HCT116 (cell line): ENCODE measurements around the gene GJD2. TPM values are rescaled to one million over a fixed set of nuclear protein-coding genes. Genes with fewer than 3 reads are reported as not detected.

ENCODE experiments used
- ATAC-seq: fragments of 200-7000 bp; cut with Tn5 transposase; 2 replicates; pipeline ENCODE4 v1.9.1; 2020; ENCODE audit warnings: mild to moderate bottlenecking, moderate library complexity
- BruUV-seq: library from RNA; stranded (reverse); fragments of 400-500 nt; replicated peaks from 2 replicates; lab custom pipeline; 2021; lab: Mats Ljungman, UMichigan
- CTCF ChIA-PET: fragments of 300-600 bp; sonication (Branson Sonifier 250); formaldehyde crosslinking; loops from one replicate; lab custom pipeline; 2021; ENCODE audit warnings: antibody characterized with exemption; lab: Charles Lee
- POLR2A ChIA-PET: fragments of 300-600, 350-600 bp; sonication (Branson Sonifier 250); formaldehyde crosslinking; loops from one replicate; lab custom pipeline; 2021; ENCODE audit warnings: antibody characterized with exemption; lab: Charles Lee
- RAD21 ChIA-PET, 2 experiments: fragments of 300-600 bp; sonication (Branson Sonifier 250); formaldehyde crosslinking; loops; one replicate each; lab custom pipeline; 2023; ENCODE audit warnings: low total read pairs in 2 of 2; ENCODE audit not compliant: uncharacterized antibody in 2 of 2, unreplicated experiment in 2 of 2, low non-redundant PET in 1 of 2; lab: Charles Lee
- DNase-seq: peaks from one replicate; pipeline ENCODE4 v3.0.0-alpha.2; 2010; ENCODE audit warnings: low read depth, low spot score
- H2AFZ ChIP-seq: fragments of 200-600 bp; shearing (Covaris generic), sonication (generic); 2 replicates; pipeline ENCODE4 v1.6.1; 2017; ENCODE audit warnings: low read depth, mixed run types, mixed read lengths, antibody characterized with exemption, low read length; ENCODE audit not compliant: poor library complexity, severe bottlenecking
- H3K27ac ChIP-seq: 2 replicates; pipeline ENCODE4 v1.5.1; 2012; ENCODE audit warnings: low read depth, low read length
- H3K27me3 ChIP-seq: fragments of 200-600 bp; sonication (generic); 2 replicates; pipeline ENCODE4 v1.6.1; 2016; ENCODE audit warnings: mixed run types, low read length, mixed read lengths; ENCODE audit not compliant: insufficient read depth
- H3K36me3 ChIP-seq, 2 experiments: fragments of 200-500 bp in 1 of 2; fragments of 200-600 bp in 1 of 2; sonication (Bioruptor generic) in 1 of 2; sonication (generic) in 1 of 2; 2 replicates each; pipeline versions ENCODE4 v1.5.1 to v1.6.1; 2014 to 2016; ENCODE audit warnings: low read length in 2 of 2, inconsistent platforms in 1 of 2, mixed read lengths in 1 of 2, mixed run types in 1 of 2; ENCODE audit not compliant: insufficient read depth in 2 of 2, control insufficient read depth in 1 of 2
- H3K4me1 ChIP-seq, 2 experiments: fragments of 200-600 bp in 1 of 2; sonication (generic) in 1 of 2; 2 replicates each; pipeline versions ENCODE4 v1.5.1 to v1.6.1; 2012 to 2017; ENCODE audit warnings: low read length in 2 of 2, inconsistent platforms in 1 of 2, mild to moderate bottlenecking in 1 of 2, mixed read lengths in 1 of 2, mixed run types in 1 of 2, moderate library complexity in 1 of 2; ENCODE audit not compliant: insufficient read depth in 2 of 2, control insufficient read depth in 1 of 2
- H3K4me2 ChIP-seq: fragments of 200-600 bp; sonication (generic); 2 replicates; pipeline ENCODE4 v1.6.1; 2017; ENCODE audit warnings: mixed run types, low read length, mixed read lengths
- H3K4me3 ChIP-seq, 2 experiments: fragments of 200-600 bp in 1 of 2; sonication (generic) in 1 of 2; replicated peaks in 1 of 2; 2 replicates each; pipeline ENCODE4 v1.5.1; 2011 to 2016; ENCODE audit warnings: low read length in 2 of 2, control low read depth in 1 of 2, low read depth in 1 of 2, mild to moderate bottlenecking in 1 of 2, mixed read lengths in 1 of 2, mixed run types in 1 of 2
- H3K79me2 ChIP-seq: fragments of 200-600 bp; sonication (generic); 2 replicates; pipeline ENCODE4 v1.6.1; 2017; ENCODE audit warnings: mild to moderate bottlenecking, mixed run types, low read length, moderate library complexity, mixed read lengths; ENCODE audit not compliant: insufficient read depth
- H3K9ac ChIP-seq: fragments of 200-600 bp; sonication (generic); 2 replicates; pipeline ENCODE4 v1.6.1; 2016; ENCODE audit warnings: low read length, mixed read lengths
- H3K9me2 ChIP-seq: fragments of 200-600 bp; sonication (generic), shearing (Covaris generic); 2 replicates; pipeline ENCODE4 v1.6.1; 2017; ENCODE audit warnings: mixed run types, mild to moderate bottlenecking, moderate library complexity; ENCODE audit not compliant: insufficient read depth
- H3K9me3 ChIP-seq, 2 experiments: fragments of 200-500 bp in 1 of 2; fragments of 200-600 bp in 1 of 2; sonication (Bioruptor generic) in 1 of 2; sonication (generic) in 1 of 2; 2 replicates each; pipeline ENCODE4 v1.6.1; 2014 to 2017; ENCODE audit warnings: low read length in 2 of 2, mixed read lengths in 2 of 2, inconsistent platforms in 1 of 2, low read depth in 1 of 2, mild to moderate bottlenecking in 1 of 2, mixed run types in 1 of 2, moderate library complexity in 1 of 2; ENCODE audit not compliant: control insufficient read depth in 1 of 2, insufficient read depth in 1 of 2
- H4K20me1 ChIP-seq: fragments of 200-600 bp; sonication (generic), shearing (Covaris generic); 2 replicates; pipeline ENCODE4 v1.6.1; 2017; ENCODE audit warnings: mixed run types, mild to moderate bottlenecking, moderate library complexity; ENCODE audit not compliant: insufficient read depth
- EGR1 ChIP-seq: IDR thresholded peaks from 2 replicates; pipeline ENCODE4 v1.6.1; 2012; ENCODE audit warnings: low read depth
- ELF1 ChIP-seq: IDR thresholded peaks from 2 replicates; pipeline ENCODE4 v1.6.1; 2012; ENCODE audit warnings: low read depth, borderline replicate concordance
- EZH2phosphoT487 ChIP-seq: fragments of 200-600 bp; IDR thresholded peaks from 2 replicates; pipeline ENCODE4 v1.6.1; 2018; ENCODE audit warnings: antibody characterized with exemption, borderline replicate concordance
- FOSL1 ChIP-seq: IDR thresholded peaks from 2 replicates; pipeline ENCODE4 v1.6.1; 2012; ENCODE audit warnings: low read depth
- MAX ChIP-seq: IDR thresholded peaks from 2 replicates; pipeline ENCODE4 v1.6.1; 2012
- POLR2A ChIP-seq: IDR thresholded peaks from 2 replicates; pipeline ENCODE4 v1.7.0; 2011; ENCODE audit warnings: borderline replicate concordance; ENCODE audit not compliant: insufficient read depth, insufficient read length; ENCODE audit errors: extremely low read depth
- POLR2AphosphoS5 ChIP-seq: IDR thresholded peaks from 2 replicates; pipeline ENCODE4 v1.6.1; 2011; ENCODE audit warnings: mild to moderate bottlenecking, low read depth, low read length, moderate library complexity
- RAD21 ChIP-seq: IDR thresholded peaks from 2 replicates; pipeline ENCODE4 v1.6.1; 2012; ENCODE audit warnings: low read depth, mild to moderate bottlenecking
- REST ChIP-seq: IDR thresholded peaks from 2 replicates; pipeline ENCODE4 v1.6.1; 2012; ENCODE audit warnings: low read depth
- SRF ChIP-seq: IDR thresholded peaks from 2 replicates; pipeline ENCODE4 v1.6.1; 2012; ENCODE audit warnings: low read depth
- TCF7L2 ChIP-seq: IDR thresholded peaks from 2 replicates; pipeline ENCODE4 v1.7.0; 2011; ENCODE audit warnings: borderline replicate concordance, inconsistent platforms; ENCODE audit not compliant: insufficient read depth, insufficient read length; ENCODE audit errors: extremely low read depth
- ZBTB33 ChIP-seq: IDR thresholded peaks from 2 replicates; pipeline ENCODE4 v1.6.1; 2011; ENCODE audit warnings: mild to moderate bottlenecking, low read length, moderate library complexity; ENCODE audit not compliant: insufficient replicate concordance; ENCODE audit errors: extremely low read depth
- ZNF274 ChIP-seq: fragments of 200-500 bp; sonication (Bioruptor generic); IDR thresholded peaks from 2 replicates; pipeline ENCODE4 v1.6.1; 2014; ENCODE audit warnings: mild to moderate bottlenecking, low read depth, low read length, inconsistent platforms
- intact Hi-C: fragments of 100-400 bp; cut with micrococcal nuclease; formaldehyde crosslinking; loops from 2 replicates; pipeline ENCODE4 v1.10.0; 2022
- total RNA-seq: library from RNA; stranded (reverse); gene quantifications from one replicate; pipeline ENCODE4 v1.2.1, GENCODE V29; 2021; ENCODE audit not compliant: unreplicated experiment

GJD2 gene
- total RNA-seq, 1 experiment from 2014 or later, result not detected

- no peak for TF ChIP-seq REST
These were observed 49.3 kb upstream of the GJD2 start (continued) for GRCh38 chr15:34804113-34804512.

- Histone ChIP-seq H2AFZ (no peak overlapping the region), H4K20me1 (no peaks in the 10 kb centered on the region), H3K9me2 (no peaks in the 10 kb centered on the region), H3K9me3 (no peaks in the 10 kb centered on the region), H3K27me3 (no peaks in the 10 kb centered on the region; the same call in none of the 2 replicates), H3K4me3 (no peak overlapping the region), H3K9ac (no peak overlapping the region), H3K4me2 (no peak overlapping the region), H3K36me3 (no peaks in the 10 kb centered on the region), H3K4me1 (no peaks in the 10 kb centered on the region), H3K79me2 (no peaks in the 10 kb centered on the region), H3K27ac (no peak overlapping the region)
- POLR2A ChIA-PET, result no interaction called here
- DNase-seq (no peak), ATAC-seq (no peak)
- no TSS peak for BruUV-seq
- CTCF ChIA-PET, result no interaction called here
- RAD21 ChIA-PET, result no interaction called here
- intact Hi-C loops, result loop anchor here (2.0 kb wide), 1 partner anchor 18 kb away; no protein-coding TSS in a partner anchor
- TF ChIP-seq ZBTB33 (no peak), POLR2A (no peak), FOSL1 (no peak), EGR1 (no peak), REST (no peak), ELF1 (no peak), POLR2AphosphoS5 (no peak), RAD21 (no peak), EZH2phosphoT487 (no peak), TCF7L2 (no peak), MAX (no peak), SRF (no peak), ZNF274 (no peak)
These were observed 48.3 kb upstream of the GJD2 start for GRCh38 chr15:34802803-34803750.
